Right lobe of liver (tissue), 4 donors: ENCODE results near the gene ARHGEF7.

Experiments
- CTCF ChIP-seq, 4 donors: fragments of 200-600 bp in 3 of 4; fragments of 450-650 bp in 1 of 4; IDR thresholded peaks; one replicate each; pipeline versions ENCODE4 v1.5.1 to v1.8.0; 2016 to 2022; ENCODE audit warnings: antibody characterized with exemption in 4 of 4, mild to moderate bottlenecking in 2 of 4
- POLR2A ChIP-seq: fragments of 450-650 bp; IDR thresholded peaks from one replicate; pipeline ENCODE4 v1.6.1; 2017; ENCODE audit warnings: antibody characterized with exemption, mild to moderate bottlenecking
- donor health status: DM: no; HTN: no; CAD: no.
- donor health status: DM: no; HTN: no; CAD: no.
- donor health status: DM: no; HTN: yes; CAD: no.

DNA sequence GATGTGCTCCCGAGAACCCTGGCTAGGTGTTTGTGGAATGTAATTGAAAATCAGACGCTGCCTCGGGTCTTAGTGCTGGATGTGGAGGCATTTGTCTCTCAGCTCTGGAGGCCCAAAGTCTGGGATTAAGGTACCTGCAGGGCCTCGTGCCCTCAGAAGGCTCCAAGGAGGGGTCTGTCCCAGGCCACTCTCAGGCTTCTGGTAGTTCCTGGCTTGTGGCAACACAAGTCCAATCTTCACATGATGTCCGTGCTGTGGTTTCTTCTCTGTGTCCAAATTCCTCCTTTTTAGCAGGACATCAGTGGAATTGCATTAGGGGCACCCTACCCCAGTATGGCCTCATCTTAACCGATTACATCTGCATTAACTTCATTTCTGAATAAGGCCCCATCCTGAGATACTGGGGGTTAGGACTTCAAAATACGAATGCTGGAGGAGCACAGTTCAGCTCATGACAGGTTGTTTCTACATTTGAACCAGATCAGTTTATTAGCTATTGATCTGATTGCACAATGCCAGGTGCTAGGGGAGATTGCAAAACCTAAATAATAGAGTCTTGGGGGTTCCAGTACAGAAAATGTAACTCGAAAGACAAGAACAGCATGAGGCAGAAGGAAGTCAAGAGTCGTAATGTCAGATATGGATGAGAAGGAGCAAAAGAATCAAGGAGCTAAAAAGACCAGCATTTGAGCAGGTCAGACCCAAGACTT is 3.9 kb downstream of the ARHGEF7 start:
- TF ChIP-seq CTCF (IDR thresholded peaks at IDR 0.05) (no peak), POLR2A (no peak)
